Fibroblast of gingiva (primary cell): ENCODE data around the gene SLC25A22.
A peak's percentile ranks its signal among the peaks of the same experiment; 100 is the strongest.

Experiments used
- DNase-seq: peaks from one replicate; pipeline ENCODE4 v3.0.0-alpha.2; 2011; ENCODE audit warnings: low read depth

The SLC25A22 gene

GRCh38 chr11:788953-789940, 8.8 kb downstream of the SLC25A22 start:
- no peak for DNase-seq

- DNase-seq, result no peak
These were observed 10.0 kb downstream of the SLC25A22 start for GRCh38 chr11:788009-788640.

DNA sequence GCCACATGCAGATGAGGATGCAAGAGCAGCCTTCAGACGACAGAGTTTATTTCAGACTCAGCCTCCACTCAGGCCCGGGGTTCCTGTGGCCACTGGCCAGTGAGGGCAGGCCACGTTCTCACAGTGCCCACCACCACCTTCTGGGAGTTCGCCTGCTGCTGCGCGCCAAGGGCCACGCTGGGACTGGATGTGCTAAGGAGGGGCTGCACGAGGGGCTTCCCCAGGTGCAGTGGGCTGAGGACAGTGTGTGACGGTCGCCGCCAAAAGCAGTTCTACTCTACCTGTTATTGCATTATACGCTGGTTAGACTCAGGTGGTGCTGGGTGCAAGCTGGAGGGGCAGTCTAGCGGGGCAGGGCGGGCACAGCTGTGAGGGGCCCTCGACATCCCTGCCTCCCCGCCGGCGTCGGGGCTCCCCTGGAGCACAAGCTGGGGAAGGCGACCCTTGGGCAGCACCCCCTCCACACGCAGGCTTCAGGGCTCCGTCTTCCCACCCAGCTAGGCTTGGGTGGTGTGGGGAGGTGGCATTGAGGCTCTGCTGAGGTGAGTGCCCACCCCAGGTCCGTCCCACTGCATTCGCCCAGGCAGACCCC, 10.9 kb downstream of the SLC25A22 start:
- no peak for DNase-seq

DNA sequence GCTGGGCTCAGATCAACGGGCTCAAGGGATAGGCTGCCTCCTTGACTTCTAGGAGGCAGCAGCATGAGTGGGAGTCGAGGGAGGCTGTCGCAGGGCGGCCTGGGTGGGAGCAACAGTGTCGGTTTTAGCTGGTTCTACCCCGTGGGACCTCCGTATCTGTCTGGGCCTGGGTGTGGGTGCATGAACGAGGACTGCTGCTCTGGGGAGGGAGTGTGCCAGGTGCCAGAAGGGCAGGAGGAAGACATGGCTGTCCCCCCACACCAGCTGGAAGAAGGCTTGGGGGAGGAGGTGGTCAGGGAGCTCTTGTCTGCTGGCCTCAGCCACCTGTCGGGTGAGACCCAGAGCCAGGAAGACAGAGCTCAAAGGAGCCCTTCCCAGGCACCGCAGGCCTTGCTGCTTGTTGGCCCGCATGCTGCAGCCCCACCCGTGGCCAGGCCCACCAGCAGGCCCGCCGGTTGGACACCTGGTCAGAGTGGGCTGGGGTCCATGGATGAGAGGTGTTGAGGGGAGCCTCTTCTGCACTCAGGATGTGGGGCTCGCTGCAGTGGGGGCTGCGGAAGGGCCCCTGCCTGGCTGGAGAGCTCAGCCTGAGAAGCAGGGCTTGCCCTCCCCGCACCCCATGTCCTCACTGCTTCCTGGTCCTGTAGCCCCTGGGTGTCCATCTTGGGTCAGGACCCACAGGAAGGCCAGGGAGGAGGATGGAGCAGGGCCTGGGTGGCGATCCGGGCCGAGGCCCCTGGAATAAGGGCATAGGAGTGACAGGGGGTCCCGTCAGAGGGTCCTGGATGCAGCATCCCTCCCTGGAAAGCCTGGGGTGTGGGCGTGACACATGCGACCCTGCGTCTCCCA, 11.6 kb downstream of the SLC25A22 start:
- no peak for DNase-seq

DNA sequence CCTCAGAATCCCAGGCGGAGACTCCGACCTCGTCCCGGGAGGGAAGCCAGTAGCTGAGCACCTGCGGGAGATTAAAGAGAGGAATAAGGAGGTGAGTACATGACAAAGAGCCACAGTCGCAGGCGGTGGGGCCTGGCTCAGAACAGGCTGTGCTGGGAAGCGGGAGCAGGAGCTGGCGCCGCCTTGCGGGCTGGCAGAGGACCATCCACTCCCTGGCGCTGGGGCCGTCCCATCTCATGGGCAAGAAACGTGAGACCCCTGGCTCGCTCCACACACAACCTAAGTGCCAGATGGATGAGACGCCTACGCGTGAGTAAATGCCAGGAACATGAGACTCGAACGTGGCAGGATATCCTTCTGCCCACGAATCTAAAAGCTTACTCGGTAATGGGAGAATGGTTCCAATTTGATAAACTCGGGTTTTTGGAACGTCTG, 14.5 kb downstream of the SLC25A22 start:
- DNase-seq, result peak; percentile 97

- DNase-seq, result no peak
These were observed 15.6 kb downstream of the SLC25A22 start for GRCh38 chr11:782264-783174.

GRCh38 chr11:779955-780532, 18.0 kb downstream of the SLC25A22 start:
- no peak for DNase-seq

DNA sequence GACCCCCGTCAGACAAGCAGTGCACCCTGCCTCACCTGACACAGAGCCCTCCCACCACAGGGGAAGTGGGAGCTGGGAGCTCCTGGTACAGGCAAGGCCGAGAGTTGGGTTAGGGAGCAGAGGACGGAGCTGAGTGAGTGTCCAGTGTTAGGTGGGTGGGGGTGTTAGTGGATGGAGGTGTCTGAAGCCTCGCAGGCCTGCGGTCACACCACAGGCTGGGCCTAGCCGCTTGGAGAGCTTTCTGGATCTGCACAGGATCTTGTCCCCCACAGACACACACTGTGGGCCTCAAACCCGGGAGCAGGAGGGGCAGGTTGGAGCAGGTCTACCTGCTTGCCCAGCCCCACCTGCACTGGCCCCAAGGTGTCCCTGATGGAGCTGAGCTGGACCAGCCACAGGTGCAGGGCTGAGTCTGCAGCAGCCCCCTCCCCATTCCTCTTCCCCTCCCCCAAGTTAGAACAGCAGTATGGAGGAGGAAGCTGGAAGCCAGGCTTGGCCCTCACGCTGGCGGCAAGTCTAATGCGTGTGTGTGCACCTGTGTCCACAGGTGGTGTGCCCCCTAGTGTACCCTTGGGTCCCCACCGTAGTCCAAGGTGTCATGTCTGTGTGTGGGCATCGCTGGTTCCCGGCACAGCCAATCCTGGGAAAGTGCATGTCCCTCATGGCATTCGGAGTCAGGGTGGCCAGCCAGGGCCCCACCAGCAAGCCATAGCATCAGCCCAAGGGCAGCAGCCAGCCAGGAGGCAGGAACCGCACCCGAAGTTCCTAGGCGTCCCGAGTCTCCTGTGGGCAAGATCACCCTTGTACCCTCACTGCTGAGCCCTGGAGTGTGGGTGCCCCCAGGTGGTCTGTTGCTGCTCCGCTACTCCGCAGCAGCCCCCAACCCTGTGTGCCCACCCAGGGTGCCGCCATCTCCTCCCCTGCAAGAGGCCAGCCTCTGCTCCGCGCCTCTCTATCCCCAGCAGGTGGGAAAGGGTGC, 18.8 kb downstream of the SLC25A22 start:
- no peak for DNase-seq

- DNase-seq, result peak; percentile 79
These were observed 20.5 kb downstream of the SLC25A22 start, which contains the start of gene GATD1 for GRCh38 chr11:777288-778255. Gene GATD1 (minus strand): TSS chr11:777487. CDS start chr11:777462, 25 bp downstream.

GRCh38 chr11:776561-777287, 21.4 kb downstream of the SLC25A22 start:
- DNase-seq, result no peak

GRCh38 chr11:776263-776560, 21.9 kb downstream of the SLC25A22 start:
- no peak for DNase-seq

- DNase-seq, result no peak
These were observed 23.0 kb downstream of the SLC25A22 start for GRCh38 chr11:774873-775592.

DNA sequence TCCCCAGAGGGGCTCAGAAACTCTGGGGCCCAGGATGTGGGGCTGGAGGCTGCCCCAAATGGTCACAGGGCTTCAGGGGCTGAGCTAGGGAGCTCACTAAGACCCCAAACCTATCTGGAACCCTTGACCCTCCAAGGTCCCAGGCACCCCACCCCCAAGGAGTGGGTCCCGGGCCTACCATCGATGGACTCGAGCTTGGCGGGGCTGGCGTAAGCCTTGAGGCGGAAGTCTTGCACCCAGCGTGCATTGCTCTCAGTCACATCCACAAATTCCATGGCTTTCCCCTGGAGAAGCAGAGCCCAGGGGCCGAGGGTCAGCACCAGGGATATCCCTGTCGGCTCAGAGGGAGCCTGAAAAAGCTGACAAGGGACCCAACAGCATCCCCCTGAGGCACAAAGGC, 24.3 kb downstream of the SLC25A22 start:
- DNase-seq, result no peak

DNA sequence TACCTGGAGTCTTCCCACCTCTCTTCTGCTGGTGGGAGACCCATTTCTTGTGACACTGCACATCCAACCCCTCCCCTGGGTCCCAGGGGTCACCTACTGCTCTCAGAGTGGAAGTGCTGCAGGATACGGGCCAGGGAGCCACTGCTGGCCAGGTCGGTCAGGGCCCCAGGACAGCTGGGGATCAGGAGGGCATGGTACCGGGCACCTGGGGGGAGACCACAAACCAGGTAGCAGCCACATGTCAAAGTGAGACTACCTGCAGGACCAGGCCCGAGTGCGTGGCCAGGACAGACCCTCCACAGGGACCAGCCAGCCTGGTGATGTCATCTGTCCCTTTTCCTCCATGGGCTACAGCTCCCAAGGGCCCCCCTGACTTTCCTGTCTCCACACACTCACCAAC, 24.7 kb downstream of the SLC25A22 start:
- DNase-seq, result no peak

GRCh38 chr11:772429-773390, 25.4 kb downstream of the SLC25A22 start:
- DNase-seq, result no peak
